Measurements from ENCODE around the gene PRPSAP2. TPM values are rescaled to one million over a fixed set of nuclear protein-coding genes. Genes with fewer than 3 reads are reported as not detected.

PRPSAP2 gene
- total and polyA plus RNA-seq, 2 of the 8 experiments (the other 6 are each of a cell fraction or from before 2014, with no cell fraction given) = 28.7 to 50.5 TPM

DNA sequence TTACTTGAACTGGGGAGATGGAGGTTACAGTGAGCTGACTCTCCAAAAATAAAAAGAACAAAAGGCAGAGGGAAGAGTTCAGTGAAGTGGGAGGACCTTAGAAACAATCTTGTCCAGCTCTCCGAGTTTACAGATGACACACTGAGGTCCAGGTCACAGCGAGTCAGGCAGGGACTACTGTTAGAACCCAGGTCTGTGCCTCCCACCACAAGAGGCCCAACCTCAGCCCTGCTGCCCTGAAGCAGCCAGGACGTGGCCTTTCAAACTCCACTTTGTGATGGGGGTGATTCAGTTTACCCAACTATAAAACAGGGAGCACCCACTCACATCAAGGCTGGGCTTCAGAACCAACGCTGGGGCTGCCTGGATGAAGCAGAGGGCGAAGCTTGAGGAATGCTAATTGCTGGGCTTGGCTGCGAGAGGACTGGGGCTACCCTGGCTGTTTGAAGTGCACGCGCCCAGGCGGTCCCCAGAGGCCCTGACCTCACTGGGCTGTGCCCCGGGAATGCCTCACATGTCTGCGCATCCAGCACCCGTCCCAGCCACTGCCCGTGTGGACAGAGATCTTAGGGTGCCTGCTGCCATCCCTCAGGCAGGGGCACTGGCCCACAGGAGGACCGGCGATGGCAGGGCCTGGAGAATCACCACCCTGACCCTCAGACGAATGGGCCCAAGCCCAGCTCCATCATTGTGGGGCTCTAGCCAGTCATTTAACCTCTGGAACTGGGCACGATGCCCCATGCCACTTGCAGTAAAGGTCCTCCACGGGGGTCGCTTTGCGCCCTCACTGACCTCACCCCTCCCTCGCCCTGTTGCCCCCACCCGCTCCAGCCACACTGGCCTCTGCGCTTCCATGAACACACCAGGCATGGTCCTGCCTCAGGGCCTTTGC lies 105.4 kb downstream of the PRPSAP2 start (continued):
- TF ChIP-seq E2F6 (IDR thresholded peaks at IDR 0.05) (no peak), TAF7 (optimal IDR thresholded peaks at IDR 0.05; ENCODE audit: borderline replicate concordance, low read depth, low read length) (no peak), YY1 (IDR thresholded peaks at IDR 0.05; ENCODE audit: low read depth, low read length) (no peak), POU5F1 (IDR thresholded peaks at IDR 0.05; ENCODE audit: low read depth, low read length) (no peak), SUZ12 (IDR thresholded peaks at IDR 0.05; ENCODE audit: low read length) (no peak), PHF8 (conservative IDR thresholded peaks at IDR 0.05; ENCODE audit: low read depth, low read length) (no peak), SP4 (IDR thresholded peaks at IDR 0.05; ENCODE audit: low read length) (no peak)

Data from H1 (cell line).